ENCODE results near the gene EVC.

DNA sequence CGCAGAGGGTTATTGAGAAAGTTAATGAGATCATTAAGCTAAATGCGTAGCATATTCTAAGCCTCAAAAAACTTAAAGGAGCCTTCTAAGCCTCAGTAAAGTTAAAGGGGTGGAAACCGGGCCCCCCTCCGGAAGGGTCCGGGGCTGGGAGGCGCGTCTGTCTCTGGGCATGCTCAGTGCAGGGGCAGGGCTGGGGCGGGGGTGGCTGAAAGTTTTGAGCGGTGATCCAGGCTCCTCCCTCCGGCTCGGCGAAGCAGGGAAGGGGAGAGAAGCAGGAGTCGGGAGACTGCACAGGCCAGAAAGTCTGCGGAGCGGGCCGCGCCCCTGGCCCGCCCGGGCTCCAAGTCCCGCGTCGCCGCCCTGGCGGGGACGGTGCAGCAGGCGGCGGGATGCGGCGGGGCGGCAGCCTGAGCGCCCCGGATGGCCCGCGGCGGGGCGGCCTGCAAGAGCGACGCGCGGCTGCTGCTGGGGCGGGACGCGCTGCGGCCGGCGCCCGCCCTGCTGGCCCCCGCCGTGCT lies at the start of gene EVC:
- TF ChIP-seq, protein P1, sequence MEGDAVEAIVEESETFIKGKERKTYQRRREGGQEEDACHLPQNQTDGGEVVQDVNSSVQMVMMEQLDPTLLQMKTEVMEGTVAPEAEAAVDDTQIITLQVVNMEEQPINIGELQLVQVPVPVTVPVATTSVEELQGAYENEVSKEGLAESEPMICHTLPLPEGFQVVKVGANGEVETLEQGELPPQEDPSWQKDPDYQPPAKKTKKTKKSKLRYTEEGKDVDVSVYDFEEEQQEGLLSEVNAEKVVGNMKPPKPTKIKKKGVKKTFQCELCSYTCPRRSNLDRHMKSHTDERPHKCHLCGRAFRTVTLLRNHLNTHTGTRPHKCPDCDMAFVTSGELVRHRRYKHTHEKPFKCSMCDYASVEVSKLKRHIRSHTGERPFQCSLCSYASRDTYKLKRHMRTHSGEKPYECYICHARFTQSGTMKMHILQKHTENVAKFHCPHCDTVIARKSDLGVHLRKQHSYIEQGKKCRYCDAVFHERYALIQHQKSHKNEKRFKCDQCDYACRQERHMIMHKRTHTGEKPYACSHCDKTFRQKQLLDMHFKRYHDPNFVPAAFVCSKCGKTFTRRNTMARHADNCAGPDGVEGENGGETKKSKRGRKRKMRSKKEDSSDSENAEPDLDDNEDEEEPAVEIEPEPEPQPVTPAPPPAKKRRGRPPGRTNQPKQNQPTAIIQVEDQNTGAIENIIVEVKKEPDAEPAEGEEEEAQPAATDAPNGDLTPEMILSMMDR (IDR thresholded peaks at IDR 0.05), result no peak
- TF ChIP-seq EP300 (IDR thresholded peaks at IDR 0.05), result no peak
